HG03039 (cell line): ENCODE data around the gene MRTO4.
"Not testable (repeated sequence)": the region's sequence is repeated elsewhere in the genome, so short reads cannot be mapped to it uniquely, and the experiment has no call there.

ENCODE experiments used
- ATAC-seq: cut with Tn5 transposase; IDR thresholded peaks from one replicate; pipeline ENCODE4 v1.9.1; 2021; ENCODE audit warnings: mild to moderate bottlenecking, moderate library complexity; ENCODE audit not compliant: unreplicated experiment

Gene MRTO4

DNA sequence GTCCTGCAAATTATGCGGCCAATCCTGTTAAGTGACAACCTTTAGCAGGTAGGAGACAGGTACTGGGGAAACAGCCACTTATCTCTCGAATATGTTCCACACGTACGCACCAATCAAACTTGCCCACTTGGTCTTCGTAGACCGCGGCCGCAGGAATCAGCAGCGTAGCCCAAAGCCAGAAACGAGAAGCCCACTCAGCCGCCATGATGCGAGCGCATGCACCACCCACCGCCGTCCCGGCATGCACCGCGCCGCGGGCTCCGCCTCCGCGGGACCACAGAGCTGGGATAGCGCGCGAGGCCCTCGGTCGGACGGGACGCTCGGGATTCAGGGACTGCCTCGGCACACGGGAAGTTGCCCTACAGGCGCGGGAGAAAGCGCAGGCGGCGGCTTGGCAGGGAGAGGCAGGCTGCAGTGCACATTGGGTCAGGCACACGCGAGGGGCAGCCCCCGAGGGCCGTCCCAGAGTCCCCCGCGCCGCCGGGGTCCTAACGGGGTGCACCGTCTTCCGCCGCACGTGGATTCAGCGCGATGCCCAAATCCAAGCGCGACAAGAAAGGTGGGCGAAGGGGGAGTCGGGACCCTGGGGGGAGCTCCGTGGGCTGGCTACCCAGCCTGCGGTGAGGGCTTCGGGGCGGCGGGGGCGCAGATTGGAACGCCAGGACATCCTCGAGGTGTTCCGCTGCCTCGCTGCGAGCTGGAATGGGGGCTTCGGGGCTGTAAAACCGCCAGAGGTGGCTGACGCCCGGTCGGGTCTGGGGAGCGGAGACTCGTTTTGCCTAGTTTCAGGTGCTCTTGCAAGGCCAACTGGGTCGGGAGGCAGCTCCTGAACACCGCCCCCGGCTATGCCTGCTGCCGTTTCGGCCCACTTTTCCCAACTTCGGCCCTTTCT lies at the start of gene MRTO4, which contains the start of gene EMC1:
MRTO4 (plus strand) TSS at position 501 of the 892 bp plus-strand sequence; CDS start at position 532, 31 bp downstream.
EMC1 (minus strand) TSS at position 220 of the 892 bp plus-strand sequence; CDS start at position 205, 15 bp downstream.
- peak; percentile 78 for ATAC-seq

DNA sequence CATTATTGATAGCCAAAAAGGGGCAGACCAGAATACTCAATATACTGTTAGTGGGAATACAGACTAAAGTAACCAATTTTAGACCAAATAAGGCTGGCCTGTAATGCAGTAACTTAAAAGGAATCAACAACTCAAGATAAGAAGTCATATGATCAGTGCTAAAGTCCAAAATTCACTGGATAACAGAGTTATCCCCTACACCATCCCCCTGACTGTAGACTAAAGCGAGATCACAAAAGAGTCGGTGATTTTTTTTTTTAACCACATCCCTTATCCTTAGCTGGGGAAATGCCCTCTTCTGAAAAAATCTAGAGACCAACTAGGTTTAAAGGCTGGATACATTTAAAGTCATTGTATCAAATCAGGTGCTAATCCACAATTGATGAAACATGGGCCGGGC lies 49.2 kb upstream of the MRTO4 start:
- no peak for ATAC-seq

- no peak for ATAC-seq
Observed at GRCh38 chr1:19203440-19203839, 48.2 kb upstream of the MRTO4 start.

- no peak for ATAC-seq
Observed at GRCh38 chr1:19204446-19205266, 46.9 kb upstream of the MRTO4 start.

GRCh38 chr1:19205403-19205802 lies 46.2 kb upstream of the MRTO4 start:
- no peak for ATAC-seq

- no peak for ATAC-seq
Observed at GRCh38 chr1:19205845-19206244, 45.8 kb upstream of the MRTO4 start.

GRCh38 chr1:19206947-19207346 lies 44.7 kb upstream of the MRTO4 start:
- no peak for ATAC-seq

GRCh38 chr1:19208710-19209438 lies 42.7 kb upstream of the MRTO4 start:
- no peak for ATAC-seq

DNA sequence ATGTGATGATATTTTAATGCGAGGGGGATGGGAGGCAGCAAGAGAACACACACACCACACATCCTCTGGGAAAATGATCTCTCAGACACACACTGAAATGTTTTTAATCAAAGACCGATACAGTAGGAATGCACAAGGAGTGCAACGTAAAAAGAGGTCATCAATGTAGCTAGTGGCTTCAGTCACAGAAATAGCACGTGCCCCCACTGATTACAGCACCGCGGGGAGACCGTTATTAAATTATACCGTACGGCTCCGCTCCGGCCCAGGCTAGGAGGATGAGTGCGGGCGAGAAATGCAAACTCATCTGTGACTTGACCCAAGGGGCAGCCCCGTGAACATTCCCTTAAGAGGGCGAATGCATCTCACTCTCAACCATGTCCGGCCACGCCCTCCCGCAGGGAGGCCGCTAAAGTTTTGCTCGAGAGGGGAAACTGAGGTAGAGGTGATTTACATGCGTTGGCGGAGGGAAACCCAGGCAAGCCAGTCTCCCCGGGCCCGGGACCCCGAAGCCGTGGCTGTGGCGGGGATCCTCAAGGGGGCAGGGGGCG lies 42.1 kb upstream of the MRTO4 start:
- peak; percentile 45 for ATAC-seq

DNA sequence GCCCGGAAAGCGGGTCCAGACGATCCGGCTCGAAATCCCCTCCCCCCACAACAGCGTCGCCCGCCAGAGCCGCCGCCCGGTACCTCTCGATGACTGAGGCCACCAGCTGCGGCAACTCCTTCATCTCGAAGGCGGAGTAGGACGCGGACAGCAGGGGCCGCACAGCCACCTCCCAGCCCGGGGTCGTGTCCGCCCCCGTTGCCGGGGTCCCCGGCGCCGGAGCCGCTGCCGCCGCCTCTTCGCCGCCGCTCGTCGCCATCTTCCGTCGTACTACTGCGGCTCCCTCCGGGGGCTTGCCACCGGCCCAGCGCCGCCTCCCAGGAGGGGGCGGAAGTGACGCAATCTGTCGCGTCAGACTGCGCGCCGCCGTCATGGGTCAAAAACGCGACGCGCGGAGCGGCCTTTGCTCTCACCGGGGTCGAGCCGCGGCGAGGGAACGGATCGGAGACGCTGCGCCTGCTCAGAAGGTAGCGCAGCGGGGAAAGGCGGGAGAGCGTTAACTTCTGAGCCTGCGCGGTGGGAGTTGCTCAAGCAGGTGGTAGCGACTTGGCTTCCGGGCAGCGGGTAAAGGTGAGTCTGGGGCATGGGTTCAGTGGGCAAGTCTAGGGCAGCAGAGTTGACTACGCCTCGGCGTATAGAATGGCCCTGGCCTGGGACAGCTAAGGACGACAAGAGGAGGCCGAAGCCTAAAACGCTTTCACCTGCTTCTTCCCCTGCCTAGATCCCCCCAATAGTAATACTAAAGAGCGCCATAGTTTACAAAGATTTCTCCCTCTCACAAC lies 41.4 kb upstream of the MRTO4 start, which contains the start of gene UBR4:
UBR4 (minus strand) TSS at position 277 of the 782 bp plus-strand sequence; CDS start at position 259, 18 bp downstream.
- peak; percentile 74 for ATAC-seq

- ATAC-seq, result no peak
Observed at GRCh38 chr1:19210772-19211549, 40.6 kb upstream of the MRTO4 start.

GRCh38 chr1:19212167-19212566 lies 39.4 kb upstream of the MRTO4 start:
- no peak for ATAC-seq

GRCh38 chr1:19213580-19213979 lies 38.0 kb upstream of the MRTO4 start:
- ATAC-seq, result no peak

GRCh38 chr1:19216585-19216984 lies 35.0 kb upstream of the MRTO4 start:
- not testable (repeated sequence) for ATAC-seq

DNA sequence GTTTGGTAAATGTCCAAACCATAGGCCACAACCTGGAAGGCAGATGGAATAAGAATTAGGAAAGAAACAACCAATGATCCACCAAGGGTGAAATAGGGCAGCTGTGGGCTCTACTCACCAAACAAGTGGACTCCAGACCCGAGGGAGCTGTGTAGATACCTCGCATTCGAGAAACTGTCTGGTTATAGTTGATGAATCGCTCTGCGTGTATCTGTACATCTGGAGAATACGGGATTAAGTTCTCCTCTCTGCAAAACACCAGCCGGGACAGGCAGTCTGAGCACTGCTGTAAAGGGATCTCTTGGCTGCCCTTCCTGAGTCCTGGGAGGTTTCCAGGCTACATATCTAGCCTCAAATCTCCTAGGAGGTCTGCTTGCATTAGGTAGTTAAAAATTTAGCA lies 32.2 kb upstream of the MRTO4 start:
- no peak for ATAC-seq

DNA sequence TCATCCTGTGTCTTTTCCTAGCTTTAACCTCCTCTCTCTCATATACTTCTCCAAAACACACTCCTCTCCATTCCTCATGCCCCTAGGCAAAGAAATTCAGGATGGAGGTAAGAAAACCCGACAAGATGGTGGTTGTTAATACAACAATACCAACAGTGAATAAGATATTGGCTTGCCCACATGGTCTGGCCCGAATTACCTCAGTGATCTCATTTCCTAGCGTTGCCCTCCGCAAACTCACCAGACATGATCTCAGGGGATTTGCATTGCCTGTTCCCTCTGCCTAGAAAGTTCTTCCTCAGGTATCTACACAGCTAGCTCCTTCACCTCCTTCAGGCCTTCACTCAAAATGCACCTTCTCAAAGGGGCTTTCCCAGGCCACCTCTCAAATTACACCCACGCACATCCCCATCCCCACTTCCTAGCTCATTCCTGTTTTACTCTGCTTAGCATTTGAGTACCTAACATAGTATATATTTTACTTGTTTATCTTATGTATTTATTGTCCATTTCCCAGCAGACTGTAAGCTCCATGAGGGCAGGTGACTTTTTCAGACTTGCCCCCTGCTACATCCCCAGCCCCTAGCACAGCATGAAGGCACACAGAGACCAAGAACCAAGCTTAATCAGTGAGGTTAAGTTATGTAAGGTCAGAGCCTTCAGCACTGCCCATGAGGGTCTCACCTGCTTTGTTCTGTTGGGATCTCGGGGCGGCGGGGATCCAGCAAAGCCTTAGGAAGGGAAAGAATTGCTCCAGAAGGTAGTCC lies 31.3 kb upstream of the MRTO4 start:
- ATAC-seq, result no peak

GRCh38 chr1:19220991-19221390 lies 30.6 kb upstream of the MRTO4 start:
- no peak for ATAC-seq

DNA sequence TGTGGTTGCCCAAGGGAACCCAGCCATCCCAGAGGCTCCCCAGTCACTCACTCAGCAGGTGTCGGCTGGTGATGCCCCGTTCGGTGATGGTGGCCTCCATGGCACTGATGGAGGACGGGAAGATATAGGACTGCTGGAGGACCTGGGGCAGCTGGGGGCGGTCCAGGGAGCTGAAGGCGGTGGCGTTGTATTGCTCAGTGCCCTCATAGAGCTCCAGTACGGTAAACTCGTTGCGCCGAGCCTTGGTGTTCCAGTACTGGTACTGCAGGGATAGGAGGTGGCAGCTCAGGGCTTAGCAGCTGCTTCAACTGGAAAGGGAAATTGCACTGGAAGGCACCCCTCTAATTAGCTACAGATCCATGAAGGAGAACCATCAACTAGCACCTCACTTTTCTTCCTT lies 29.0 kb upstream of the MRTO4 start:
- ATAC-seq, result no peak
